ENCODE results near the gene MYORG.
A peak's percentile ranks its signal among the peaks of the same experiment; 100 is the strongest.

The MYORG gene

DNA sequence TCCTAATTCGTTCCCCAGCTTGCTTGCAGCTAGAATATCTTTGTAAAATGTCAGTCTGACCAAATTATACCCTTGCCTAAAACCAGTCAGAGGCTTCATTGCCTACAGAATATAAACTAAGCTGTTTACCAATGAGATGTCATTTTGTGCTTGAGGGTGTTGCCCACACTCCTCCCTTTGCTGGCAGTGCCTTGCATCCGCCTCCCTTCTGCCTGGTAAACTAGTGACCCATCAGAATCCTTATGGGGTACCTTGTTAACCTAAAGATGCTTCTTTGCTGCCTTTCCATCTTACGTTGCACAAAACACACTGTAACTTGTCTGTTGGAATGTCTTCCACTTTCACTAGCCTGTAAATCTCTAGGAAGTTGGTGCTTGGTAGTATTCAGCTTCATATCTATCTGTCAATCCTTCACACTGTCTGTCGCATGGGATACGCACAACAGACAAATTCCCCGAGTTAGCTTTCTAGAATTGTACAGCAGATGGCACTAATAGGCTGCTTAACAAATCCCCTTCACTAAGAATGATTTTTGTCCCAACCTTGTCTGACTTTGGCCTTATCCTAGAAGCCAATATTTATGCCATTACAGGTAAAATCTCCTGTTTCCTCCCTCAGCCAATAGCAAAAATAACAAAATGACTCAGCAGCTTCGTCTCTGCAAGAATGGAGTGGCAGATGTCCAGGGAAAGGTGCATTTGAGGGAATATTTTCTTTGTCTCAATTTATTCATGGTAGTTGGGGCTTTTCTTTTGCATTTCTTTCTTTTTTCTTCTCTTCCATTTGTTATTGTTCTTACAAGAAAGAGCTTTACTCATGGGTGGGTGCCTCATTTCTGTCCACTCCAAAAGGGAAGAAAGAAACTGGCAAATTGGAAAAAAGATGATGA is 44.4 kb downstream of the MYORG start:
- peak; percentile 81 for DNase-seq

DNA sequence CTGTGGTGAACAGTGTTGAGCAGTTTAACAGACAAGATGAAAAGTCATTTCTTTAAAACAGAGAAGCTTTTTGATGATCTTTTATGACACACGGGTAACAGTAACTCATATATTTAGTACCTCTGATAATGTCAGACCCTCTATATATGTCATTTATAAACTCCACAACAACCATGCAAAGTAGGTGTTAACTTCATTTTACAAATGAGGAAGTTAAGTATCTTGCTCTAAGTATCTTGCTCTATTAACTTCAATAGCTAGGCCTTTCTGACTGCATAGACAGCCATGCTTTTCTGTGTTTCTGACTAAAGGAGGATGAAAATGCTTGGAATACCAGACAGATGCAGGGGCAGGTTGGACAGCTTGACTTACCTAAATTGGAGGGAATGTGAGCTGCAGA is 45.5 kb downstream of the MYORG start:
- DNase-seq = peak; percentile 20

DNA sequence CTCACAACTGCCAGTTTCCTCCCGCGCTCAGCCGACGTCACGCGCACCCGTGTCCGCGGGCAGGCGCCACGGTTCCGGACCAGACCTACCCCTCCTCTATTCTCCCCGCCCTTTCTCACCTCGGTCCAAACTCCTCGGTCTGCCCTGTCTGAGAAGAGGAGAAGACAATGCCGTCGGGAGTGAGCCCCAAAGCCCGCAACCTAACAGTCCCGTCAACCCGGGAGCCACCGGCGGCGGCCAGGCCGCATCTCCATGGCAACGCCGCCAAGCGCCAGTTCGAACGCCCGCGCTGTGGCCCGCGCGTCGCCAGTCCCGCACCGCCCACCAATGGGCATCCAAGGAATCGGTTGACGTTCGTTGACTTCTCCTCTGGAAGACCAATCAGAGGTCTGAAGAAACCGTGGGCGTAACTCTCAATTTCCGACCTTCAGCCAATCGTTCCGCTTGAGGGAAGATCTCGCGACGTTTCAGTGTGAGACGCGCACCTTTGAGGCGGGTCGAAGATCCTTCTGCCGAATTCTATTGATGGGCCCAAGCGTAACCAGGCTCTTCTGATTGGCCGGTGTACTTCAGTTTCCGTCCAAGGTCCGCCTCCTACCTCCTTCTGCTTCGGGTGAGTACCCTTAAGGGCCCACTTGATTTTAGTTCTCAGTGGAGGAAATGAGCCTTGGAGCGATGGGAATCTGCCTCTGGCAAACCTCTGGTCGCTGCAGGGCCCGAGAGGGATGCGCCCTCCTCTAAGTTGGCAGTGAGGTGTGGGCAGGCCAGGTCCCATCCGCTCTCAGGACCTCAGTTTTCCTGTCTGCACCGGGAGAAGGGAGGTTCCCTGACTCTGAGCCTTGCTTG is 47.5 kb downstream of the MYORG start, which contains the start of the genes KIF24 and NUDT2:
Gene KIF24, minus strand, starts transcription at position 282 of the 846 bp plus-strand sequence. CDS start 17,922 bp downstream, outside the sequence.
Gene NUDT2, plus strand, starts transcription at position 583 of the 846 bp plus-strand sequence. CDS start 9,471 bp downstream, outside the sequence.
- DNase-seq = peak; percentile 100

DNA sequence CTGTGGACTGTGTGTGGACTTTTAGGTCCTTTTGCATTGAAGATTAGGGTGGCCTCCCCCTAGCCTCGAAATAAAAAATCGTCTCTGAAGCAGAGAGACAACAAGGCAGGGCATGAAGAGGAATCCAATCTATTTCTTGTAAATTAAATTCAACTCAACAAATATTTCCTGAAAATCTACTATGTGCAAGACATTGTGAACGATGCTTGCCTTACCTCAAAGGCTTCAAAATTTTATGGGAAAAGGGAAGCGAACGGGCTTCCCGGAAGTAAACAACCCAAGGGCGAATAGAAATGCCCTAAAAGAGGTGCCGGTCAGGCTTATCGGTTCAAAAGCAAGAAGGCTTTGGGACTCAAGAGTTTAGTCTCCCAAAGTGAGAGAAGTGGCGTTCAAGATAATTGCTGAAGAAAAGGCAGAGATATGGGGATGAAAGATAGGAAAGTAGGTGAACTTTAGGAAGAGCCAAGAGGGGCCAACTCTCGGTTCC is 48.2 kb downstream of the MYORG start:
- peak; percentile 80 for DNase-seq

DNA sequence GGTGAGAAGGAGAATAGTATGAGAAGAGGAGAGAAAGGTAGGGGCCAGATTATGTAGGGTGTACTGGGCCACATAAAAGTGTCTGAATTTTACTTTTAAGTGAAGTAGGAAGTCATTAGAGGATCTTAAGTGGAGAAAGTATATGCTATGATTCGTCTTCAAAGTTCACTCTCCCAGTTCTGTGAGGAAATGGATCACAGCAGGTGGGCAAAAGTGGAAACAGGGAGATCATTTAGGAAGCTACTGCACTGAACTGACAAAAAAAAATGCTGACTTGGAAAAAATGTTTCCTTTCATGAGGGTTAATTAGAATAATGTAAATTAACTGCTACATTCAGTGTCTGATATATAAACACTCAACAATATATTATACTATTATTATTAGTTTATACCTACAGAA is 50.0 kb downstream of the MYORG start:
- no peak for DNase-seq

DNA sequence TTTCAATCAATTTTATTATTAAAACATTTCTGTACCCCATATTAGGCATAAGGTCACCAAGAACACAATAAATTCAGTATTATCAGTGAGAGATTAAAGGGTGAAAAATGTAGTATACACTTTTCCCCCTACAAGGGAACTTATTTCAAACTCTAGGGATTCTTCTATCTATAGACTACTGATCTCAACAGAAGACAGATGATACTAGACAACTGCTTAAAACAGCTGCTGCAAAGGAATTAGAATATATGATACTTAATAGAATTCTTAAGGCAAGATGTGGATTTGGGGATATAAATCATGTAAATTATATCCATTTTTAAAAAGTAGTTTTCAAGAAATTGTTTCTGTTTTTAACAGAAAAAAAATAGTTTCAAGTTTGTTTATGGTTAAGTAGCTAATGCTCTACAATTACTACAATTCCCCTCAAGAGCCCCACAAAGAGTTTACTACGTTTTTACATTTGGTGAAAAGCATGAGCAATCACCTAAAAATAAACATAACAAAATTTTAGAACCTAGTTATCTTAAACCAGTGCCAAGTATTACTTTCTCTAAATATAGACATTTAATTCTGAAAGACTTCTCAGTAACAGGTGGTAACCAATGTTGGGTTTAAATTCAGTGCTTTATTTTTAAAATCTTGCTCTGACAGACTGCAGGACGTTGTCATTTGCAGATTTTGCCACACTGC is 53.7 kb downstream of the MYORG start:
- no peak for DNase-seq

DNA sequence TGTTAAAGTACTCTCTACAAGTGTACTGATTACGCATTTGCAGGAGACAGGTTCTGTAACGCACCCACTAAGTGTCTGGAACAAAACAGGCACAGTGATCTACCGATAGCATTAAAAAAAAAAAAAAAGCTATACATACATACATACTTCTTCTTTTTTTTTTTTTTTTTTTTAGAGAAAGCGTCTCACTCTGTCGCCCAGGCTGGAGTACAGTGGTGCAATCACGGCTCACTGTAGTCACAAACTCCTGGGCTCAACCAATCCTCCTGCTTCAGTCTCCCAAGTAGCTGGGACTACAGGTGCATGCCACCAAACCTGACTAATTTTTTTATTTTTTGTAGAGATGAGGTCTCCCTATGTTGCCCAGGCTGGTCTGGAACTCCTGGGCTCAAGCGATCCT is 55.2 kb downstream of the MYORG start:
- DNase-seq = no peak

DNA sequence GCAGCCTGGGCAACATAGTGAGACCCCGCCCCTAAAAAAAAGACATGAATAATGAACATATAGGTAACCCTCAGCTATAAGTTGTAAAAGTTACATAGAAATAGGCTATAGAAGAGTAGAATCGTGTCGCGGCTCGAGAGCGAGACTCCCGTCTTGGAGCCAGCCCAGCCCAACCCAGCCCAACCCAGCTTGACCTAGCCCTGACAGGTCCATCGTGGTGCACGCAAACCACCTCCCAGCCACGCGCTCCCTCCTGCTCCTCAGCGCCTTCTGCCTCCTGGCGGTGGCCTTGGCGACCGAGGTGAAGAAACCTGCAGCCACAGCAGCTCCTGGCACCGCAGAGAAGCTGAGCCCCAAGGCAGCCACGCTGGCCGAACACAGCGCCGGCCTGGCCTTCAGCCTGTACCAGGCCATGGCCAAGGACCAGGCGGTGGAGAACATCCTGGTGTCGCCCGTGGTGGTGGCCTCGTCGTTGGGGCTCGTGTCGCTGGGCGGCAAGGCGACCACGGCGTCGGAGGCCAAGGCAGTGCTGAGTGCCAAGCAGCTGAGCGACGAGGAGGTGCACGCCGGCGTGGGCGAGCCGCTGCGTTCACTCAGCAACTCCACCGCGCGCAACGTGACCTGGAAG is 58.4 kb downstream of the MYORG start:
- DNase-seq = no peak

DNA sequence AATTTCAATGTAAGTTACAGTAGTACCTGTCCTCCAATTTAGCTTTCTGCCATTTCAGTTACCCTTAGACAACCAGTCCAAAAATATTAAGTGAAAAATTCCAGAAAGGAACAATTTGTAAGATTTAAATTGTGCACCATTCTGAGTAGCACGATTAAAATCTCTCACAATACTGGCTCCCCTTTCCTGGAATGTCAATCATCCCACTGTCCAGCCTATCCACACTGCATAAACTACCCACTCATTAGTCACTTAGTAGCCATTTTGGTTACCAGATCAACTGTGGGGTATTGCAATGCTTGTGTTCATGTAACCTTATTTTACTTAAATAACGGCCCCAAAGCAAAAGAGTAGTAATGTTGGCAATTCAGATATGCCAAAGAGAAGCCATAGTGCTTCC is 59.3 kb downstream of the MYORG start:
- no peak for DNase-seq
